ENCODE measurements around the gene CXCL16.
"Not testable (repeated sequence)": the region's sequence is repeated elsewhere in the genome, so short reads cannot be mapped to it uniquely, and the experiment has no call there.

- not testable (repeated sequence) for TF ChIP-seq POLR2AphosphoS5, CTCF, POLR2A, EP300 (IDR thresholded peaks at IDR 0.05)
Measured at GRCh38 chr17:4704574-4704907, 35.2 kb downstream of the CXCL16 start.
